ENCODE data around the gene PSMB10.
"Not testable (repeated sequence)": the region's sequence is repeated elsewhere in the genome, so short reads cannot be mapped to it uniquely, and the experiment has no call there.

The PSMB10 gene

GRCh38 chr16:67936124-67936879, at the start of gene PSMB10:
PSMB10 (minus strand) TSS chr16:67936850; CDS start chr16:67936749, 101 bp downstream.
- peak; percentile 25 for DNase-seq

GRCh38 chr16:67982011-67982696, 45.5 kb upstream of the PSMB10 start:
- DNase-seq, result no peak

GRCh38 chr16:67979955-67980678, 43.5 kb upstream of the PSMB10 start, which contains the start of gene DPEP3:
DPEP3 (minus strand) TSS chr16:67980499; CDS start chr16:67980380, 119 bp downstream.
- DNase-seq, result no peak

GRCh38 chr16:67977469-67978227, 41.0 kb upstream of the PSMB10 start:
- no peak for DNase-seq

GRCh38 chr16:67977005-67977404, 40.4 kb upstream of the PSMB10 start:
- no peak for DNase-seq

- DNase-seq, result no peak
These were observed 39.6 kb upstream of the PSMB10 start for GRCh38 chr16:67976205-67976604.

GRCh38 chr16:67975321-67976105, 38.9 kb upstream of the PSMB10 start:
- DNase-seq, result no peak

GRCh38 chr16:67972285-67972684, 35.6 kb upstream of the PSMB10 start:
- DNase-seq, result not testable (repeated sequence)

- DNase-seq, result no peak
These were observed 34.5 kb upstream of the PSMB10 start for GRCh38 chr16:67971111-67971510.

GRCh38 chr16:67969254-67970039, 32.8 kb upstream of the PSMB10 start:
- no peak for DNase-seq

- peak; percentile 30 for DNase-seq
These were observed 32.0 kb upstream of the PSMB10 start, which contains the start of gene SLC12A4 for GRCh38 chr16:67968400-67969253. SLC12A4 (minus strand) TSS chr16:67968637; CDS start chr16:67968553, 84 bp downstream.

- no peak for DNase-seq
These were observed 31.3 kb upstream of the PSMB10 start for GRCh38 chr16:67967958-67968399.

- no peak for DNase-seq
These were observed 30.7 kb upstream of the PSMB10 start for GRCh38 chr16:67967183-67967957.

- no peak for DNase-seq
These were observed 30.0 kb upstream of the PSMB10 start for GRCh38 chr16:67966549-67967182.

GRCh38 chr16:67965668-67966548, 29.3 kb upstream of the PSMB10 start:
- no peak for DNase-seq

- no peak for DNase-seq
These were observed 28.0 kb upstream of the PSMB10 start for GRCh38 chr16:67964477-67965131.

All from NCI-H2029 (cell line).